Ammon's horn (tissue), 1 donor: ENCODE measurements around the gene NHLRC4.

Experiments
- DNase-seq: peaks from one replicate; pipeline ENCODE4 v3.0.0-alpha.2; 2016; ENCODE audit warnings: low spot score

NHLRC4 gene

DNA sequence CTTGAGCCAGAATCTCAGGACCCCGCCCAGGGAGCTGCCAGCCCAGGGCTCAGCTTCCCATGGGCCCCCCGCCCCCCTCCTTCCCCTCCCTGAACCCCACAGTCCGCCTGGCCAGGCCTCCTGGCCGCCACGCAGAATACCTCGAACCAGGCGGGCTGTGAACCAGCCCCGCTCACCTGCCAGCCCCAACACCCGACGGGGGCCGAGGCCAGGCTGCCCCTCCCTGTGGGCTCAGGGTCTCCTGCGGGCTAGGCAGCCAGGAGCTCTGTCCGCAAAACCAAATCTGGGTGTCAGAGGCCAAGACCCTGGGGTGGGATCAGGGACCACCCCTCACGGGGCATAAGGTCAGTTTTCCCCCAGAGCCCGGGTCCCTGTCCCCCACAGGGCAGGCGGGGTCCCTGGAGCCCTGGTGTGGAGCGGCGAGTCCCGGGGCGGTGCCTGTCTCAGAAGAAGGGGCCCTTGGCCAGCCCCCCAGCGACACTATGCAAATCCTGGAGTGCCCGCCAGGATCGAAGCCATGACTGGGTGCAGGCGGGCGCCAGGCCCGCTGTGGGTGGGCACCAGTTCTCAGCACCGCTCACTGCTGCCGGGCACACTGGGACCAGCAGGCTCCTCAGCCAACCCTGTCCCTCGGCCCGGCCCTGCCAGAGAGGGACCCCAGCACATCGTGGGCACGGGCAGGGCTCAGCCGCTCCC lies 13.1 kb upstream of the NHLRC4 start:
- DNase-seq, result no peak

DNA sequence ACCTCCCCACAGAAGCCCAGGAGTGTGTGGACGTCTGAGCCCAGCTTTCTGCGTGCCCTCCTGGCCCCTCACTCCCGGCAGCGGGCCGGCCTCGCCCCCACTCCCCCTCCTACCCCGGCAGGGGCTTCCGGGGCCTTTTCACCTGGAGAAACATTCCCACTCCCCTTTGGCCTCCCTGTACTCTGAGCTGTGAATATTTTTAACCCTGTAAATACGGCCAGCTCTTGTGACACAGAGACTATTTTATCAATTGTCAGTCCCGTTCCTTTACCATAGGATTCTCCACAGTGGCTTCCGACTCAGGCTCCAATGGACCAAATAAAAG lies 12.5 kb upstream of the NHLRC4 start:
- DNase-seq, result no peak

DNA sequence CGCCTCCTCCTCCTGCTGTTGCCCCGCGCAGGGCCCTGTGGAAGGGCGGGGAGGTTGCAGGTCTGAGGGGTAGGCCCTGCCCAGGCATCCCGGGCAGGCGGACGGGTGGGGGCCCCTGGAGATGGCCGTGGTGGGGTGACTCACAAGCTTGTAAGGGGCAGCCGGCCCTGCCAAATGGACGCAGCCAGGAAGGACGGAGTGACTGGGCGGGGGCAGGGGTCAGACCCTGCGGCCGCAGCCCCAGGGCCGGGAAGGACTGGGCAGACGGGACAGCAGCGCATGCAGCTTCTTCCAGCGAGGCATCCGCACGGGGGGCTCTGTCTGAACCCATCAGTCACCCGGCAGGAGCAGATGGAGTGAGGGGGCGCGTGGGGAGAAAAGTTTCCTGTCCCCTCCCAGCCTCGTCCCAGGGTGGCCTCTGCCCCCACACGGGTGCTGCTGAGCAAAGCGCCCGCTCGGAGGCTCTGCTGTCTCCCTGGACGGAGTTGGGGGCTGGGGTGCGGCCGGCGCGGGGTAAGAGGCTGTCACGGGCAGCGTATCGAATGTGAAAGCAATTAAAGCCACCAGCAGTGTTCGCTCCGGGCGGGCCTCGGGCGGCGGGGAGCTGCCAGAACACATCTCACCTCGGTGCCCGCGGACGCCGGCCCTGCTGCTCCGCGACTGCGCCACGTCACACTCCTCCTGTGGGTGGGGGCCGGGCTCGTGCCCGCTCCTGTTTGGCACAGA lies 12.0 kb upstream of the NHLRC4 start:
- no peak for DNase-seq

- DNase-seq, result no peak
These were observed 11.0 kb upstream of the NHLRC4 start for GRCh38 chr16:555528-556473.

- DNase-seq, result no peak
These were observed 10.2 kb upstream of the NHLRC4 start for GRCh38 chr16:556474-557173.

GRCh38 chr16:557463-558297 lies 9.1 kb upstream of the NHLRC4 start:
- no peak for DNase-seq

DNA sequence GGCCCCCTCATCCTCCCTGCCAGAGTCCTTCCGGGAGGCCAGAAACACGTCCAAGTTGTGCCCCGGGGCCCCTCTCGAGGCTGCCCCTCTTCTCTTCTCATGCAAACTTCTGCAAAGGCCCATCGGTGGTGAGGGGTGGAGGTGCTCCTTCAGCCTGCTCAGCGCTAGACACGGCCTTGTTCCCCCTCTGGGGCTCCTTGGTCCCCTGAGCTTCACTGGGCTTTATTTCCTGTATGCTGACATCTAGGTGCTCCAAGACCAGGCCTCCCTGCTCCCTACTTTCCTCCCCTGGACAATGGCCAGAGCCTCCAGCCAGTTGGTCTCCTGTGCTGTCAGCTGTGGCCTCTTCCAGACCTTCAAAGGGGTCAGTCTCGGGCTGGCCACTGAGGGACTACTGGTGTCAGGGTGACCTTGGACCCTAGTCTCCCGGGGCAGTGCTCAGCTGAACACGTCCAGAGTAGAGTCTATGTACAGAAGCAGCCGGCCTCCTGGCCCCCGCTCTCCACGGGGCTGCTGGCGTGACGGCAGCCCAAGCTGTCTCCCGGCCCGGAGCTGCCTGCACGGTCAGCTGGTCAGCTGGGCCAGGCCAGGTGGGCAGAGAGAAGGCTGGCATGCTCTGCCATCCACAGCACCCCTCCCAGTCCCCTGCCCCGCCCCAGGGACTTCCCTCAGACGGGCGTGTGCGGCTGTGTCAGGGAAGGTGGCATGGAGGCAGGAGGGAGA lies 8.3 kb upstream of the NHLRC4 start:
- no peak for DNase-seq

DNA sequence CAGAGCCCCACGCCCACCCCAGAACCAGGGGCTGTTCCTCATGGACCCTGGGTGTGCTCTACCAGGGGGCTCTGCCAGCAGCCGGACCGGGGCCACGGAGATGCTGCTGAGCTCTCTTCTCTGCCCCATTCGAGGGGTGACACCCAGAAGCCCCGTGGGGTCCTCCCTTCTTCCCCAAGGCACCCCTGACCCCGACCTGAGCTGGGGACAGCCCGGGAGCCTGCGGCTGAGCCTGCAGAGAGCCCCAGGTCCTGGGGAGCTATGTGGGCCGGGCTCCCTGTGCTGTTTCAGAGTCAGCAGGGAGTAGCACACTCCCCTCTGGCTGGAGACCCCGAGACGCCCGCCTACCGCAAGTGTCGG lies 7.8 kb upstream of the NHLRC4 start:
- DNase-seq, result no peak

DNA sequence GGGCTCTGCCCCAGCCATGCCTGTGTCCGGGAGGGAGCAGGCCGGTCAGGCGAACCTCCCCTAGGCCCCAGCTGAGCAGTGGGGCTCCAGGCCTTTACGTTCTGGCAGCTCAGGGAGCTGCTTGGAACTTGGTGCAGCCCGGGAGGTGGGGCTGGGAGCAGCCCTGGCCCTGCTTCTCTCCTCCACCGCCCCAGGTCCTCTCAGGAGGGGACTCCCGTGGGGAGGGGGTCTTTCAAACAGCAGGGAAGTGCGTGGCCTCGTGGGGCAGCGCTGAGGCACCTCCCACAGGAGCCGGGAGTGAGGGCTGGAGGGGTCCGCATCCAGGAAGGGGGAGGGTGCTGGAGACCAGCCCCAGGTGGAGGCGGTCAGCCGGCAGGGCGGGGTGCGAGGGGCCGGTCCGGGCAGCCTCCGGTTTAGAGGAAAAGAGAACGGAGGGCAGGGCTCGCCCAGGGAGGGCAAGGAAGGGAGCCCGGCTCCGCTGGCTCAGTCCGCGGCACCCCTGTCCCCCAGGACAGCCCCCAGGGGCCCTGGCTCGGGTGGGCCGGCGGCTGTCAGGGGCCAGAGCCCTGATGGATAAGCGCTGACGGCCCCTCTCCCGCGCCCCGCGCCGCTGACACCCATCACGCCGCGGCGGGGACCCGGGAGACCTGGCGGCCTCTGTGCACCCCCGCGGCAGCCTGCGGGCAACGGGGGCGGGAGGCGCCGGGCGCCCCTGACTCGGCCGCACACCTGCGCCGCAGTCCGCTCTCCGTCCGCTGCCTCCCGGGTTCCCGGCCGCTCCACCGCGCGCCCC lies 7.2 kb upstream of the NHLRC4 start:
- no peak for DNase-seq

DNA sequence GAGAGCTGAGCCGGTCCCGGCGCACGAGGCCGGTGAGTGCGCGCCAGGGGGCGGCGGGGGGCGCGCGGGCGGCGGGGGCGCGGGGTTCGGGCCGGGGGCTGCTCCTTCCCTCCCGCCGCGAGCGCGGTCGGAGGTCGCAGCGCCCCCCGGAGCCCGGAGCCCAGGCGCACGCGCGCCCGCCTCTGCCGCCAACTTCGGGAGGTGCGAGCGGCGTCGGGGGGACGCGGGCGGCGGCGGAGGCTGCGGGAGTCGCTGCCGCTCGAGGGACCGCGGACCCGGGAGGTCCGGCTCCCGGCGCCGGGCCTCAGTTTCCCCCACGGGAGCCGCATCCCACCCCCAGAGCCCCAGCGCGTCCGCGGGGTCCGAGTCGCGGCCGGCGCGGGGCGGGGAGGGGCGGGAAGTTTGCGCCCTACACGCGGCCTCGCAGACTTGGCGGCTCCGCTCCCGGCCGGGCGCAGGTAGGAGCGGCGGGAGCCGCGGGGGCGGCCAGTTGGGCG lies 6.6 kb upstream of the NHLRC4 start, which contains the start of gene PRR35:
Gene PRR35, plus strand, starts transcription at position 191 of the 497 bp plus-strand sequence. CDS start 2,901 bp downstream, outside the sequence.
- DNase-seq, result no peak

- no peak for DNase-seq
These were observed 5.9 kb upstream of the NHLRC4 start for GRCh38 chr16:560701-561412.

GRCh38 chr16:561413-561794 lies 5.4 kb upstream of the NHLRC4 start:
- no peak for DNase-seq

- DNase-seq, result no peak
These were observed 4.6 kb upstream of the NHLRC4 start for GRCh38 chr16:561957-562938.

DNA sequence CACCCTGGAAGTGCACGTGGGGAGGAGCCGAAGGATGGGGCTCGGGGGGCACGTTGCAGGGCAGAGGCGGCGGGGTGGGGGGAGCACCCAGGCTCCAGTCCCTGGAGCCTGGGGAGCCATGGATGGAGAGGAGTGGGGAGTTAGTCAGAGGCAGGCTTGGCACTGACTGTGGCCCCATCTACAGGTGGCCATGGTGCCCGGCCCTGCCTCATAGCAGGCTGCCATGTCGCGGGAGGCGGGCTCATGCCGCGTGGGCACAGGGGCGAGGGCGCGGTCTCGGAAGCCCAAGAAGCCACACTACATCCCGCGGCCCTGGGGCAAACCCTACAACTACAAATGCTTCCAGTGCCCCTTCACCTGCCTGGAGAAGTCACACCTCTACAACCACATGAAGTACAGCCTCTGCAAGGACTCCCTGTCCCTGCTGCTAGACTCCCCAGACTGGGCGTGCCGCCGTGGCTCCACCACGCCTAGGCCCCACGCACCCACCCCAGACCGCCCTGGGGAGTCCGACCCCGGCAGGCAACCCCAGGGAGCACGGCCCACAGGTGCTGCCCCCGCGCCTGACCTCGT lies 3.6 kb upstream of the NHLRC4 start:
- DNase-seq, result no peak

- no peak for DNase-seq
These were observed 2.0 kb upstream of the NHLRC4 start for GRCh38 chr16:564690-565418.
